Effector memory CD4-positive, alpha-beta T cell (primary cell): ENCODE data around the gene GCN1.

Experiments used
- DNase-seq, 3 donors: peaks; one replicate each; pipeline ENCODE4 v3.0.0-alpha.2; 2020
- H3K27ac ChIP-seq: 2 replicates; pipeline ENCODE4 v1.7.0; 2013; ENCODE audit warnings: mild to moderate bottlenecking, low read length, moderate library complexity; ENCODE audit not compliant: insufficient read depth, poor library complexity, severe bottlenecking
- H3K27me3 ChIP-seq: replicated peaks from 2 replicates; pipeline ENCODE4 v1.7.0; 2013; ENCODE audit warnings: mild to moderate bottlenecking, low read length; ENCODE audit not compliant: insufficient read depth, control insufficient read depth, poor library complexity, severe bottlenecking
- H3K36me3 ChIP-seq: 2 replicates; pipeline ENCODE4 v1.7.0; 2013; ENCODE audit warnings: mild to moderate bottlenecking, low read length, moderate library complexity; ENCODE audit not compliant: control insufficient read depth, insufficient read depth
- H3K4me1 ChIP-seq: 2 replicates; pipeline ENCODE4 v1.7.0; 2013; ENCODE audit warnings: low read length, mild to moderate bottlenecking; ENCODE audit not compliant: control insufficient read depth, insufficient read depth, poor library complexity, severe bottlenecking
- H3K4me3 ChIP-seq: 2 replicates; pipeline ENCODE4 v1.7.0; 2013; ENCODE audit warnings: low read length, low read depth, mild to moderate bottlenecking; ENCODE audit not compliant: insufficient read depth, poor library complexity, severe bottlenecking
- H3K9me3 ChIP-seq: 2 replicates; pipeline ENCODE4 v1.7.0; 2013; ENCODE audit warnings: mild to moderate bottlenecking, low read length, moderate library complexity; ENCODE audit not compliant: control insufficient read depth

GCN1 gene

DNA sequence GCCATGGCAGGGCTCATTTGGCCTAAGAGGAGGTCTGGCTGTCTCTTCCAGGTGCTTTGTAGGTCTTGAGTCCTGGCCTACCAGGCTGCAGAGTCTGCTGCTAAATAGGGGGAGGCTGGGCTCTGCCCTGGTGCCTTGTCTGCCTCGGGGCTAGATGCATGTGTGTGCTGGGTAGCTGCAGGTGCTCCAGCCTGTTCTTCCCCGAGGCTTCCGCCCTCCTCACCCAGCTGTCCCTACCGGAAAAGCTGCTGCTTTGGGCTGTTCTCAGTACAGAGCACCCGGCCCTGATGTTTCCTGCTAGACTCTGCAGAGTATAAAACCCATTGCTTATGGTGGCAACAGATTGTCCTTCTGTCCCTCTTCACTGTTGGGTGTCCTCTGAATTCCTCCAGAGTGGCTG lies 115.6 kb downstream of the GCN1 start:
- Histone ChIP-seq H3K4me1 (peaks cover 13% of the 10 kb centered on the region), H3K36me3 (no peaks in the 10 kb centered on the region), H3K4me3 (no peak overlapping the region), H3K27ac (no peak overlapping the region), H3K9me3 (no peaks in the 10 kb centered on the region), H3K27me3 (no peaks in the 10 kb centered on the region)
- no peak for DNase-seq

DNA sequence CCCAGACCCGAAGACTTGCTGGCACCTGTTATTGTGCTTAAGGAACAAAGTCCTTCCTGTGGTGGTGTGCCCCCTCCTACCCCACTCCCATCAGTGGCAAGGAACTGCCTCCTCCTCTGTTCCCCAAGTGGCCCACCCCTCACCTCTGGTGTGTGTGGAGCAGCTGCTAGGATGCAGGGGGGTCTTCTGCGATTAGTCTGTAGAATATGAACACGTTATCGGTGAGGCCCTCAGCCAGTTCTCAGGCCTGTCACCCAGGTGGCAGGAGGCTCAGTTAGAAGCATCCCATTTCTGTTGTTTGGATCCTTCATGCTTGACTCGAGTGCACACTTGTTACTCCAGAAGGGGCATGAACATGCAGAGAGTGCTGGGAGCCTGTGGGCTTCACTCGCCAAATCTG lies 117.3 kb downstream of the GCN1 start:
- H3K27ac ChIP-seq = no peak overlapping the region
- no peaks in the 10 kb centered on the region for H3K9me3 ChIP-seq
- no peaks in the 10 kb centered on the region for H3K27me3 ChIP-seq
- peaks cover 13% of the 10 kb centered on the region for H3K4me1 ChIP-seq
- no peak overlapping the region for H3K4me3 ChIP-seq
- peaks cover 8% of the 10 kb centered on the region for H3K36me3 ChIP-seq
- DNase-seq = no peak
